ENCODE results near the gene POFUT1. TPM values are rescaled to one million over a fixed set of nuclear protein-coding genes. Genes with fewer than 3 reads are reported as not detected.

Gene POFUT1
- total RNA-seq, 1 donor from 2014 or later: 60.6 TPM

DNA sequence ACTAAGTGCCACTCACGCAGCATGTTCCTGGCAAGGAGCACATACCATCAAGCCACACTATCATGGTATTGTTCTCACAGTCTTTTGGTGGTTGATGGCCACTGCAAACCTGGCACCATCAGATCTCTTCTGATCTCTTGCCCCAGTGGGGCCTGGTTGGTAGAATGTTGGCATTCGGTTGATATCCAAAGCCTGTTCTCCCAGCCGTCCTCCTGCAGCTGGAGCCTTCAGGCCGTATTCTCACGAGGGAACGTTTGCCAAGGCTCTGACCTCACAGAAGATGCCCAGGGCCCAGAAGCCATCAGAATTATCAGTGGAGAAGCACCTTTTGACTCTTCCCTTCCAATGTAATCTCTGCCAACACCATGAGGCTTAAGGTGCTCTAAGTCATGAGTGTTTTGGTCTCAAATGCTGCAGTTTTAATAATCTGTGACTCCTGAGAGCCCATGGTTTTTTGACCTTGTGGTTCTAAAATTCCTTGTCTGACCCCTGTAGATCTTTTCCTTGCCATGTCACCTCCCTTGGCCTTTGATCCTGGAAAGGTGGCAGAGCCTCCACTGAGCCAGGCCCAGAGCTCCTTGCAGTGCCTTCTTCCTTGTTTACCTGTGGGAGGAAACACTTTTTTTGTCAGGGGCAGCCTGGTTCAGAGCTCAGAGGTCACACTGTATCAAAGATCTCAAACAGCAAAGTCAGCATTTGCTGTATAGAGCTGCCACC lies 27.8 kb downstream of the POFUT1 start:
- no peak overlapping the region for H3K27ac ChIP-seq (ENCODE audit: low read depth, low read length)
- TF ChIP-seq CTCF (IDR thresholded peaks at IDR 0.05; ENCODE audit: insufficient read depth, low read depth, low read length): no peak
- no peak for TF ChIP-seq EZH2 (IDR thresholded peaks at IDR 0.05; ENCODE audit: insufficient read depth, low read length)
- FAIRE-seq: no peak
- no peaks in the 10 kb centered on the region for H3K27me3 ChIP-seq (ENCODE audit: insufficient read depth, low read length)
- H3K9ac ChIP-seq (ENCODE audit: low read length): no peak overlapping the region
- H4K20me1 ChIP-seq (ENCODE audit: insufficient read depth, low read length): peaks cover 3% of the 10 kb centered on the region
- Mint-ChIP-seq H3K4me1 (ENCODE audit: low read depth, unreplicated experiment) (peaks cover 11% of the 10 kb centered on the region), H3K4me3 (ENCODE audit: unreplicated experiment) (no peak overlapping the region), H3K27me3 (ENCODE audit: low read depth, unreplicated experiment) (peaks cover 2% of the 10 kb centered on the region), H3K36me3 (ENCODE audit: low read depth, unreplicated experiment) (peaks cover 30% of the 10 kb centered on the region), H3K9me3 (ENCODE audit: unreplicated experiment) (no peaks in the 10 kb centered on the region), H3K27ac (ENCODE audit: unreplicated experiment) (no peak overlapping the region)
- H3K4me1 ChIP-seq (ENCODE audit: insufficient read depth, low read length): no peaks in the 10 kb centered on the region
- H3K79me2 ChIP-seq (ENCODE audit: insufficient read depth, low read length): no peaks in the 10 kb centered on the region
- DNase-seq (ENCODE audit: low read depth): no peak
- H2AFZ ChIP-seq (ENCODE audit: low read depth, low read length): no peak overlapping the region
- no peak overlapping the region for H3K4me3 ChIP-seq (ENCODE audit: insufficient read depth, low read depth, low read length)
- no peaks in the 10 kb centered on the region for H3K9me3 ChIP-seq (ENCODE audit: insufficient read depth, low read depth, low read length)
- H3K36me3 ChIP-seq (ENCODE audit: insufficient read depth, low read length): peaks cover 16% of the 10 kb centered on the region
- H3K4me2 ChIP-seq (ENCODE audit: low read length): no peak overlapping the region

- Mint-ChIP-seq H3K27me3 (ENCODE audit: low read depth, unreplicated experiment) (peaks cover 2% of the 10 kb centered on the region), H3K9me3 (ENCODE audit: unreplicated experiment) (no peaks in the 10 kb centered on the region), H3K4me3 (ENCODE audit: unreplicated experiment) (no peak overlapping the region), H3K27ac (ENCODE audit: unreplicated experiment) (no peak overlapping the region), H3K4me1 (ENCODE audit: low read depth, unreplicated experiment) (peaks cover 8% of the 10 kb centered on the region), H3K36me3 (ENCODE audit: low read depth, unreplicated experiment) (peaks cover 26% of the 10 kb centered on the region)
- H3K4me1 ChIP-seq (ENCODE audit: insufficient read depth, low read length): no peaks in the 10 kb centered on the region
- H3K36me3 ChIP-seq (ENCODE audit: insufficient read depth, low read length): peaks cover 13% of the 10 kb centered on the region
- DNase-seq (ENCODE audit: low read depth): no peak
- no peak overlapping the region for H3K4me3 ChIP-seq (ENCODE audit: insufficient read depth, low read depth, low read length)
- H3K27ac ChIP-seq (ENCODE audit: low read depth, low read length): no peak overlapping the region
- H3K9me3 ChIP-seq (ENCODE audit: insufficient read depth, low read depth, low read length): no peaks in the 10 kb centered on the region
- TF ChIP-seq CTCF (IDR thresholded peaks at IDR 0.05; ENCODE audit: insufficient read depth, low read depth, low read length) (no peak), EZH2 (IDR thresholded peaks at IDR 0.05; ENCODE audit: insufficient read depth, low read length) (no peak)
- no peaks in the 10 kb centered on the region for H3K27me3 ChIP-seq (ENCODE audit: insufficient read depth, low read length)
- no peak overlapping the region for H2AFZ ChIP-seq (ENCODE audit: low read depth, low read length)
- H3K4me2 ChIP-seq (ENCODE audit: low read length): no peak overlapping the region
- H3K79me2 ChIP-seq (ENCODE audit: insufficient read depth, low read length): no peaks in the 10 kb centered on the region
- H3K9ac ChIP-seq (ENCODE audit: low read length): no peak overlapping the region
- FAIRE-seq: no peak
- H4K20me1 ChIP-seq (ENCODE audit: insufficient read depth, low read length): peaks cover 3% of the 10 kb centered on the region
These were observed 28.4 kb downstream of the POFUT1 start for GRCh38 chr20:32236048-32236533.

DNA sequence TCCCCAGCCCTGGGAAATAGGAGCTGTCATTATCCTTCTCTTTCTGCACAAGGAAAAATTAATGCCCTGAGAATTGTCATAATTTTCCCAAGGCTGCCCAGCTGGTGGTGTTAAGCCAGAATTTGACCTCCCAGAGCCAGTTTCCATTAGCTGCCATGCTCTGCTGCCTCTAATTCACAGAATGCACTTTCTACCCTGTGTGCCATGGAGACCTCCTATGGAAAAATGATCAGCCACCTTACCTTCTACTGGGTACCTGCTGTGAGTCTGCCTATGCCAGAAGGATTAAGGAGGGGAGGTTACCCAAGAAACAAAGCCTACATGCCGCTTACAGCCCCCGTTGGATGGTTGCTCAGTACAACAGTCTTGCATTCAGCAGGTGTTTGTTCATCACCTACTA lies 29.1 kb downstream of the POFUT1 start:
- H3K4me3 Mint-ChIP-seq (ENCODE audit: unreplicated experiment): no peak overlapping the region
- H3K27me3 Mint-ChIP-seq (ENCODE audit: low read depth, unreplicated experiment): peaks cover 2% of the 10 kb centered on the region
- H3K9me3 Mint-ChIP-seq (ENCODE audit: unreplicated experiment): no peaks in the 10 kb centered on the region
- no peak overlapping the region for H3K4me3 ChIP-seq (ENCODE audit: insufficient read depth, low read depth, low read length)
- H3K27ac ChIP-seq (ENCODE audit: low read depth, low read length): no peak overlapping the region
- H3K27ac Mint-ChIP-seq (ENCODE audit: unreplicated experiment): no peak overlapping the region
- H3K4me1 Mint-ChIP-seq (ENCODE audit: low read depth, unreplicated experiment): peaks cover 3% of the 10 kb centered on the region
- no peak for TF ChIP-seq EZH2 (IDR thresholded peaks at IDR 0.05; ENCODE audit: insufficient read depth, low read length)
- TF ChIP-seq CTCF (IDR thresholded peaks at IDR 0.05; ENCODE audit: insufficient read depth, low read depth, low read length): no peak
- no peak overlapping the region for H3K4me2 ChIP-seq (ENCODE audit: low read length)
- H3K4me1 ChIP-seq (ENCODE audit: insufficient read depth, low read length): no peaks in the 10 kb centered on the region
- no peak overlapping the region for H3K9ac ChIP-seq (ENCODE audit: low read length)
- H3K27me3 ChIP-seq (ENCODE audit: insufficient read depth, low read length): no peaks in the 10 kb centered on the region
- H3K36me3 ChIP-seq (ENCODE audit: insufficient read depth, low read length): peaks cover 7% of the 10 kb centered on the region
- DNase-seq (ENCODE audit: low read depth) (no peak), FAIRE-seq (no peak)
- H2AFZ ChIP-seq (ENCODE audit: low read depth, low read length): no peak overlapping the region
- no peaks in the 10 kb centered on the region for H3K79me2 ChIP-seq (ENCODE audit: insufficient read depth, low read length)
- H4K20me1 ChIP-seq (ENCODE audit: insufficient read depth, low read length): no peaks in the 10 kb centered on the region
- no peaks in the 10 kb centered on the region for H3K9me3 ChIP-seq (ENCODE audit: insufficient read depth, low read depth, low read length)
- H3K36me3 Mint-ChIP-seq (ENCODE audit: low read depth, unreplicated experiment): peaks cover 21% of the 10 kb centered on the region

Data from astrocyte (in vitro differentiated cells and primary cell).